GM12878 (cell line): ENCODE results near the gene CUZD1. TPM values are rescaled to one million over a fixed set of nuclear protein-coding genes. Genes with fewer than 3 reads are reported as not detected.
A peak's percentile ranks its signal among the peaks of the same experiment; 100 is the strongest.

Source experiments
- ATAC-seq: fragments of 200-7000 bp; cut with Tn5 transposase; 3 replicates; pipeline ENCODE4 v1.9.1; 2020; ENCODE audit warnings: mild to moderate bottlenecking, moderate library complexity
- Bru-seq: library from RNA; stranded (reverse); fragments of 400-500 nt; gene quantifications from one replicate; lab custom pipeline; 2021; lab: Mats Ljungman, UMichigan
- BruChase-seq, 2 experiments: library from RNA; stranded (reverse); fragments of 400-500 nt; gene quantifications; one replicate each; lab custom pipeline; 2021; lab: Mats Ljungman, UMichigan
- BruUV-seq: library from RNA; stranded (reverse); fragments of 400-500 nt; replicated peaks from 2 replicates; lab custom pipeline; 2021; lab: Mats Ljungman, UMichigan
- CTCF ChIA-PET: fragments of 300-600 bp; sonication (Branson Sonifier 250); formaldehyde crosslinking; extraction: SDS; loops from one replicate; lab custom pipeline; 2021; ENCODE audit warnings: inconsistent platforms; lab: Yijun Ruan, JAX
- POLR2A ChIA-PET: fragments of 350-600 bp; formaldehyde crosslinking; extraction: SDS; loops from one replicate; lab custom pipeline; 2021; ENCODE audit warnings: inconsistent platforms; lab: Charles Lee
- RAD21 ChIA-PET: fragments of 300-600 bp; sonication (Branson Sonifier 250); formaldehyde crosslinking; loops from one replicate; lab custom pipeline; 2023; ENCODE audit warnings: antibody characterized with exemption; ENCODE audit not compliant: unreplicated experiment; lab: Charles Lee
- SMC1A ChIA-PET: fragments of 300-600 bp; sonication (Branson Sonifier 250); formaldehyde crosslinking; loops from one replicate; lab custom pipeline; 2023; ENCODE audit not compliant: unreplicated experiment, uncharacterized antibody; lab: Charles Lee
- DNase-seq: peaks from one replicate; pipeline ENCODE4 v3.0.0-alpha.2; 2011; ENCODE audit warnings: low read depth, low spot score
- FAIRE-seq: peaks from 3 replicates; lab custom pipeline; 2011; peaks lifted over from hg19 to GRCh38; lab: Jason Lieb, UNC
- H2AFZ ChIP-seq: 2 replicates; pipeline ENCODE4 v1.6.0; 2011; ENCODE audit warnings: low read depth, low read length, control low read depth; ENCODE audit not compliant: control insufficient read depth
- H3K27ac ChIP-seq: 2 replicates; pipeline ENCODE4 v1.5.1; 2011; ENCODE audit warnings: control low read depth; ENCODE audit not compliant: control insufficient read depth, insufficient read depth
- H3K27me3 ChIP-seq, 2 experiments: replicated peaks in 1 of 2; 2 replicates each; pipeline versions ENCODE4 v1.6.0 to v1.6.1; 2011; ENCODE audit warnings: low read length in 1 of 2; ENCODE audit not compliant: control insufficient read depth in 2 of 2, insufficient read depth in 2 of 2
- H3K36me3 ChIP-seq, 2 experiments: 2 replicates each; pipeline ENCODE4 v1.5.1; 2011; ENCODE audit warnings: low read length in 1 of 2; ENCODE audit not compliant: control insufficient read depth in 2 of 2, insufficient read depth in 2 of 2
- H3K4me1 ChIP-seq: 2 replicates; pipeline ENCODE4 v1.6.1; 2011; ENCODE audit warnings: mild to moderate bottlenecking, low read length, moderate library complexity, mixed read lengths; ENCODE audit not compliant: control insufficient read depth, insufficient read depth
- H3K4me2 ChIP-seq: 2 replicates; pipeline ENCODE4 v1.6.0; 2011; ENCODE audit warnings: control low read depth; ENCODE audit not compliant: control insufficient read depth, insufficient read depth
- H3K4me3 ChIP-seq: fragments of 200-600 bp; sonication (generic); 2 replicates; pipeline ENCODE4 v1.5.1; 2016
- H3K79me2 ChIP-seq: 2 replicates; pipeline ENCODE4 v1.6.0; 2011; ENCODE audit warnings: low read length; ENCODE audit not compliant: control insufficient read depth, insufficient read depth
- H3K9ac ChIP-seq: 2 replicates; pipeline ENCODE4 v1.8.0; 2011; ENCODE audit warnings: low read length, control low read depth, mixed read lengths; ENCODE audit not compliant: control insufficient read depth, insufficient read depth
- H3K9me3 ChIP-seq: replicated peaks from 3 replicates; pipeline ENCODE4 v1.5.1; 2011; ENCODE audit warnings: mild to moderate bottlenecking, low read length; ENCODE audit not compliant: control insufficient read depth, insufficient read depth
- H4K20me1 ChIP-seq: 2 replicates; pipeline ENCODE4 v1.6.0; 2011; ENCODE audit not compliant: control insufficient read depth, insufficient read depth
- HDGF ChIP-seq: fragments of 450-650 bp; IDR thresholded peaks from 2 replicates; pipeline ENCODE4 v1.6.1; 2016; ENCODE audit warnings: antibody characterized with exemption
- YBX1 ChIP-seq: fragments of 450-650 bp; IDR thresholded peaks from 2 replicates; pipeline ENCODE4 v1.6.1; 2016; ENCODE audit warnings: antibody characterized with exemption
- WGBS: methylation state at CpG from one replicate; pipeline ENCODE4 v1.1.6; 2016; ENCODE audit warnings: low lambda C conversion rate; ENCODE audit not compliant: insufficient replicate concordance, insufficient coverage; ENCODE audit errors: missing lambda C conversion rate; 5-methylcytosine and 5-hydroxymethylcytosine counted together
- in situ Hi-C: fragments of 300-500 bp; cut with MboI; formaldehyde crosslinking; loops from 9 replicates; pipeline ENCODE4 v1.14.3; 2018; ENCODE audit warnings: mixed read lengths
- intact Hi-C: fragments of 100-400 bp; cut with micrococcal nuclease; formaldehyde crosslinking; loops from one replicate; pipeline ENCODE4 v1.14.2; 2022; ENCODE audit not compliant: unreplicated experiment
- long read RNA-seq, 2 experiments: library from polyadenylated mRNA; unstranded; transcript quantifications; one replicate each; pipeline ENCODE4 v2.0.0, GENCODE V29; 2019 to 2020
- polyA minus RNA-seq, 3 experiments: library from RNA; depleted of rRNA, polyadenylated mRNA; stranded (reverse); fragments of >200 nt; gene quantifications; 2 replicates each; pipeline ENCODE4 v1.2.3, GENCODE V29; 2011
- polyA plus RNA-seq, 11 experiments: library from polyadenylated mRNA; depleted of rRNA in 4 of 11; unstranded in 6 of 11; stranded (reverse) in 5 of 11; fragments of >200 nt; fragmentation: Nextera tagmentation in 4 of 11; fragmentation: Illumina TruSeq in 1 of 11; extraction: Ambion mirVana in 4 of 11; extraction: Trizol in 1 of 11; gene quantifications; 1 replicate in 1 of 11; 2 replicates in 10 of 11; pipeline versions ENCODE4 v1.2.1 to v1.2.3, GENCODE V29; 2011 to 2016; ENCODE audit warnings: inconsistent platforms in 2 of 11, missing spikeins in 2 of 11, low read depth in 1 of 11
- total RNA-seq, 4 experiments: library from RNA; depleted of rRNA in 3 of 4; stranded (reverse); fragments of >200 nt in 3 of 4; fragmentation: Illumina TruSeq in 1 of 4; extraction: Trizol in 1 of 4; gene quantifications; 2 replicates each; pipeline versions ENCODE4 v1.2.1 to v1.2.3, GENCODE V29; 2013 to 2021

Gene CUZD1
- total RNA-seq (2013; cell fraction: nucleolus; rRNA removed): 3.6 and 4.0 TPM in 2 replicates
- total RNA-seq (2014; rRNA removed) (1.6 and 1.9 TPM in 2 replicates), total RNA-seq (2014; rRNA removed; fragmentation: Illumina TruSeq; extraction: Trizol) (1.2 and 1.4 TPM in 2 replicates), total RNA-seq (2021) (1.3 and 1.7 TPM in 2 replicates), polyA plus RNA-seq (2011; rRNA removed) (2.3 and 2.5 TPM in 2 replicates), polyA plus RNA-seq (2014; fragmentation: Illumina TruSeq; extraction: Trizol) (1.8 and 1.9 TPM in 2 replicates), polyA plus RNA-seq (2014; fragmentation: Nextera tagmentation; extraction: Ambion mirVana) (under 1 TPM; 0.66 to 0.68 TPM), polyA plus RNA-seq (2014; rRNA removed) (1.5 TPM in 2 replicates), polyA plus RNA-seq (2016; fragmentation: Nextera tagmentation; extraction: Ambion mirVana) (under 1 TPM; 0.67 to 0.78 TPM), polyA minus RNA-seq (2011; rRNA and poly(A)+ RNA removed) (1.3 and 1.8 TPM in 2 replicates), Bru-seq, nascent RNA (percentile 55 among the genes with signal in this experiment), BruChase-seq, experiment 1, labeled RNA remaining after a 6-hour chase (percentile 43 among the genes with signal in this experiment), BruChase-seq, experiment 2, labeled RNA remaining after a 2-hour chase (percentile 51 among the genes with signal in this experiment)
- polyA plus RNA-seq (2011; ENCODE audit: low read depth): 0.34 TPM
- polyA plus RNA-seq (2011; cell fraction: cytosol; rRNA removed): 1.2 and 1.4 TPM in 2 replicates
- polyA plus RNA-seq (2011; cell fraction: nucleus; rRNA removed): 6.2 and 6.7 TPM in 2 replicates
- 0.49 and 0.88 TPM in 2 replicates for polyA plus RNA-seq (2012)
- polyA minus RNA-seq (2011; cell fraction: cytosol; rRNA and poly(A)+ RNA removed): not detected in 2 replicates
- 2.4 and 2.9 TPM in 2 replicates for polyA minus RNA-seq (2011; cell fraction: nucleus; rRNA and poly(A)+ RNA removed)
- long read RNA-seq, experiment 1: 0 reads
- long read RNA-seq, experiment 2, partial matches to known transcripts: 0 of 2 reads
- long read RNA-seq, experiment 2, other reads (novel, unspliced or antisense): 2 of 2 reads

DNA sequence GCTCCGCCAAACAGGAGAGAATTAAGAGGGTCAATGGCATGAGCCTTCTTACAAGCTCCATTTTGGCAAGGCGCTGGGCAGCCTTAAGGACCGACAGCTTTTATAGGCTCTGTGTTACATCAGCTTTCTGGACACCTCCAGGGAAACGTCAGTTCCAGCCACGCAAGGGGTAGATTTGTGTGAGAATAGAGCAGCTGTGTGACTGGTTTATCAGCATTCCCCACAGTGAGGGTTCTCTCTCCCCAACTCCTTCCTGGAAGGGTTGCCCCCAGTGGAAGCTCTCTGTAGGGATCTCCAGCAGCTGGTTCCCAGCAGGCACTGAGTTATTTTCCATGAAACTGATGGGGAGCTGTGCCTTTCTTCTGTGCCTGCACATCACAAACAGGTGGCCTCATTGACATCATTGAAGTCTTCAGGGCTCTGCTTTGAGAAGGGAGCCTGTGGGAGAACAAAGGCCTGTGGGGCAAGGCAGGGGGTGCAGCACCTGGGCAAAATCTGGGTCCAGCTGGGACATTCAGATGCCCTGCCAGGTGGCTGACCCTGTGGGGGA, at the start of gene CUZD1:
TSS of gene CUZD1 (minus strand) at position 75 of the 550 bp plus-strand sequence. CDS start at position 61, 14 bp downstream.
- no peak within 1 kb of the TSS for H3K4me2 ChIP-seq
- FAIRE-seq (no peak), DNase-seq (no peak), ATAC-seq (no peak)
- no peaks in the 10 kb centered on the region for H3K4me1 ChIP-seq
- ChIA-PET RAD21 (no interaction called here), CTCF (no interaction called here), POLR2A (no interaction called here), SMC1A (no interaction called here)
- H3K27ac ChIP-seq: no peak within 1 kb of the TSS
- no TSS peak for BruUV-seq
- WGBS: 98% methylated on average over 5 of the region's 5 CpGs
- in situ Hi-C loops (no loop called here), intact Hi-C loops (no loop called here)
- H3K79me2 ChIP-seq: no peaks in the 10 kb centered on the region; the same call in 1 of the 2 replicates
- no peaks in the 10 kb centered on the region for H4K20me1 ChIP-seq
- no peaks in the 10 kb centered on the region for H3K9me3 ChIP-seq
- no peak within 1 kb of the TSS for H3K4me3 ChIP-seq
- peaks cover 0 to 5% of the 10 kb centered on the region in 2 experiments for H3K36me3 ChIP-seq
- no peaks in the 10 kb centered on the region for H3K27me3 ChIP-seq
- TF ChIP-seq YBX1 (no peak), HDGF (no peak)
- H3K9ac ChIP-seq: no peak within 1 kb of the TSS
- no peak within 1 kb of the TSS for H2AFZ ChIP-seq
